ENCODE results near the gene TXLNA. TPM values are rescaled to one million over a fixed set of nuclear protein-coding genes. Genes with fewer than 3 reads are reported as not detected.
A peak's percentile ranks its signal among the peaks of the same experiment; 100 is the strongest.

TXLNA gene
- total RNA-seq, 2 experiments from 2014 or later = 47.3 to 47.5 TPM

- no peak for DNase-seq (ENCODE audit: low spot score)
- Histone ChIP-seq H3K79me2 (ENCODE audit: insufficient read depth, low read depth, low read length) (peaks cover 34% of the 10 kb centered on the region), H3K9me3 (ENCODE audit: low read length) (no peaks in the 10 kb centered on the region), H4K20me1 (ENCODE audit: insufficient read depth, low read length) (peaks cover 12% of the 10 kb centered on the region; the same call in 1 of the 2 replicates), H3K4me3 (ENCODE audit: low read depth, low read length, poor library complexity, severe bottlenecking) (peak overlapping the region; percentile 78), H3K9me2 (ENCODE audit: insufficient read depth, low read length) (no peaks in the 10 kb centered on the region), H3K27ac (ENCODE audit: low read depth, low read length, poor library complexity, severe bottlenecking) (peak overlapping the region; percentile 65), H3K4me1 (ENCODE audit: insufficient read depth, low read length, poor library complexity, severe bottlenecking) (peaks cover 25% of the 10 kb centered on the region), H3K4me2 (ENCODE audit: low read length) (peak overlapping the region; percentile 72), H2AFZ (ENCODE audit: low read length) (peak overlapping the region; percentile 80), H3K36me3 (ENCODE audit: insufficient read depth, low read length) (peaks cover 50% of the 10 kb centered on the region)
- no peak for TF ChIP-seq CTCF (conservative IDR thresholded peaks at IDR 0.05; ENCODE audit: low read length)
- no peak for TF ChIP-seq EZH2phosphoT487 (IDR thresholded peaks at IDR 0.05; ENCODE audit: borderline replicate concordance, low read depth, low read length)
- BruUV-seq (replicated peaks) = TSS peak; percentile 95
- intact Hi-C loops (cut with micrococcal nuclease; ENCODE audit: unreplicated experiment) = no loop called here
- CTCF ChIA-PET (ENCODE audit: unreplicated experiment) = interaction anchor here (1.5 kb wide), 1 partner anchor 71 kb away, joined by 6 read pairs; the partner anchor contains the start of gene KPNA6
- POLR2A ChIA-PET = interaction anchor here (0.8 to 1.2 kb wide), 5 partner anchors 15 to 105 kb away, joined by 3 to 7 read pairs (median 3); no protein-coding TSS in a partner anchor
Observed at GRCh38 chr1:32178380-32179192, 889 bp upstream of the TXLNA start.

- H3K4me1 ChIP-seq (ENCODE audit: insufficient read depth, low read length, poor library complexity, severe bottlenecking) = peaks cover 28% of the 10 kb centered on the region
- H3K36me3 ChIP-seq (ENCODE audit: insufficient read depth, low read length) = peaks cover 49% of the 10 kb centered on the region
- H2AFZ ChIP-seq (ENCODE audit: low read length) = peak overlapping the region; percentile 80
- DNase-seq (ENCODE audit: low spot score) = no peak
- H3K9me2 ChIP-seq (ENCODE audit: insufficient read depth, low read length) = no peaks in the 10 kb centered on the region
- TF ChIP-seq CTCF (conservative IDR thresholded peaks at IDR 0.05; ENCODE audit: low read length) = no peak
- TF ChIP-seq EZH2phosphoT487 (IDR thresholded peaks at IDR 0.05; ENCODE audit: borderline replicate concordance, low read depth, low read length) = no peak
- ChIA-PET POLR2A (interaction anchor here (0.8 to 1.2 kb wide), 5 partner anchors 16 to 106 kb away, joined by 3 to 7 read pairs (median 3); no protein-coding TSS in a partner anchor), CTCF (ENCODE audit: unreplicated experiment) (interaction anchor here (1.5 kb wide), 1 partner anchor 71 kb away, joined by 6 read pairs; the partner anchor contains the start of gene KPNA6)
- intact Hi-C loops (cut with micrococcal nuclease; ENCODE audit: unreplicated experiment) = no loop called here
- H3K4me3 ChIP-seq (ENCODE audit: low read depth, low read length, poor library complexity, severe bottlenecking) = peak overlapping the region; percentile 78
- H3K4me2 ChIP-seq (ENCODE audit: low read length) = peak overlapping the region; percentile 72
- no peaks in the 10 kb centered on the region for H3K9me3 ChIP-seq (ENCODE audit: low read length)
- H3K27ac ChIP-seq (ENCODE audit: low read depth, low read length, poor library complexity, severe bottlenecking) = peak overlapping the region; percentile 65
- peaks cover 39% of the 10 kb centered on the region for H3K79me2 ChIP-seq (ENCODE audit: insufficient read depth, low read depth, low read length)
- no TSS peak for BruUV-seq (replicated peaks)
- H4K20me1 ChIP-seq (ENCODE audit: insufficient read depth, low read length) = peaks cover 13% of the 10 kb centered on the region
Observed at GRCh38 chr1:32179193-32179442, 357 bp upstream of the TXLNA start.

All from OCI-LY7 (cell line).